ENCODE results near the gene NUMB. TPM values are rescaled to one million over a fixed set of nuclear protein-coding genes. Genes with fewer than 3 reads are reported as not detected.

Gene NUMB
- total and polyA plus RNA-seq, 2 donors (not counting 3 experiments of a cell fraction or from before 2014, with no cell fraction given), result 128 to 164 TPM

DNA sequence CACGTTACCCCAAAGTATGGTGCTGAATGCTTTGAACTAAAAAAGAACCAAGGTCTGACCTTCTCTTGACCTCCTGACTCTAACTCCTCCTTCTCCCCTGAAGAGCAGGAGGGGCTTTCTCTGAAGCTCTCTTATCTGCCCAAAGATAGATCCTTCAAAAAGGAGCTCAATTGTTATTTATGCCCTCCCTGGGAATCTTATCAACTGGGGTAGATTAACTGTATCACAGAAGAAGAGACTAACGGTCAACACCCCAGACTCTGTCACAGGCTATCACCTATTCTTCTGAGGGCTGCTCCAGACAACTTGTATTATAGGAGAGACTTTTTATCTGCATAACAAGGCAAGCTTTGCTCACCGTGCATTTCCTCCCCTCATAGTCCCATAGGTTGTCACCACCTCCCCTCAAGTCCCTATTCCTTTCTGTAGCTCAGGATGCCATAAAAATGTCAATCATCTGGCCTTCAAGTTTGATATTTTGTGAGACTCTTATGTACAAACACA is 134.4 kb downstream of the NUMB start:
- peaks cover 10% of the 10 kb centered on the region for H3K4me1 ChIP-seq (ENCODE audit: control insufficient read depth, extremely low read depth, insufficient read depth, low read length)
- no TSS peak for BruUV-seq (replicated peaks)
- peaks cover 0 to 2% of the 10 kb centered on the region in 2 experiments for H3K36me3 ChIP-seq (ENCODE audit: control insufficient read depth in 2 of 2, extremely low read depth in 1 of 2, insufficient read depth in 2 of 2, low read length in 2 of 2)
- DNase-seq (ENCODE audit: low read depth, low spot score) (no peak), FAIRE-seq (no peak)
- H3K4me2 ChIP-seq (ENCODE audit: insufficient read depth, low read length), result no peak overlapping the region
- no peak overlapping the region for H2AFZ ChIP-seq (ENCODE audit: low read depth, low read length)
- peaks cover 10% of the 10 kb centered on the region for H3K79me2 ChIP-seq (ENCODE audit: control insufficient read depth, insufficient read depth, low read length)
- no peak overlapping the region for H3K4me3 ChIP-seq (replicated peaks in 1 of 3; ENCODE audit: insufficient read depth in 1 of 3, low read depth in 1 of 3, low read length in 3 of 3)
- dilution Hi-C loops (cut with MboI; ENCODE audit: extremely low pct_ligation_motif_present, low sequenced_read_pairs) (no loop called here), intact Hi-C loops (cut with micrococcal nuclease) (no loop called here)
- TF ChIP-seq, protein P1, sequence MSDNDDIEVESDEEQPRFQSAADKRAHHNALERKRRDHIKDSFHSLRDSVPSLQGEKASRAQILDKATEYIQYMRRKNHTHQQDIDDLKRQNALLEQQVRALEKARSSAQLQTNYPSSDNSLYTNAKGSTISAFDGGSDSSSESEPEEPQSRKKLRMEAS (IDR thresholded peaks at IDR 0.05; ENCODE audit: insufficient read depth, insufficient read length), result no peak
- TF ChIP-seq GATA2 (IDR thresholded peaks at IDR 0.05; ENCODE audit: insufficient read depth, insufficient read length, low read depth, low read length) (no peak), FOS (IDR thresholded peaks at IDR 0.05; ENCODE audit: borderline replicate concordance, insufficient read depth, low read length) (no peak), EZH2 (IDR thresholded peaks at IDR 0.05; ENCODE audit: borderline replicate concordance, low read depth, low read length, severe bottlenecking) (no peak), JUN (IDR thresholded peaks at IDR 0.05; ENCODE audit: borderline replicate concordance, insufficient read depth, insufficient read length, low read depth) (no peak), MYC (IDR thresholded peaks at IDR 0.05; ENCODE audit: low read depth, low read length) (no peak), POLR2AphosphoS5 (IDR thresholded peaks at IDR 0.05; ENCODE audit: insufficient read depth, low read depth, low read length) (no peak), POLR2A (IDR thresholded peaks at IDR 0.05; ENCODE audit: low read depth, low read length) (no peak)
- TF ChIP-seq, protein P2, sequence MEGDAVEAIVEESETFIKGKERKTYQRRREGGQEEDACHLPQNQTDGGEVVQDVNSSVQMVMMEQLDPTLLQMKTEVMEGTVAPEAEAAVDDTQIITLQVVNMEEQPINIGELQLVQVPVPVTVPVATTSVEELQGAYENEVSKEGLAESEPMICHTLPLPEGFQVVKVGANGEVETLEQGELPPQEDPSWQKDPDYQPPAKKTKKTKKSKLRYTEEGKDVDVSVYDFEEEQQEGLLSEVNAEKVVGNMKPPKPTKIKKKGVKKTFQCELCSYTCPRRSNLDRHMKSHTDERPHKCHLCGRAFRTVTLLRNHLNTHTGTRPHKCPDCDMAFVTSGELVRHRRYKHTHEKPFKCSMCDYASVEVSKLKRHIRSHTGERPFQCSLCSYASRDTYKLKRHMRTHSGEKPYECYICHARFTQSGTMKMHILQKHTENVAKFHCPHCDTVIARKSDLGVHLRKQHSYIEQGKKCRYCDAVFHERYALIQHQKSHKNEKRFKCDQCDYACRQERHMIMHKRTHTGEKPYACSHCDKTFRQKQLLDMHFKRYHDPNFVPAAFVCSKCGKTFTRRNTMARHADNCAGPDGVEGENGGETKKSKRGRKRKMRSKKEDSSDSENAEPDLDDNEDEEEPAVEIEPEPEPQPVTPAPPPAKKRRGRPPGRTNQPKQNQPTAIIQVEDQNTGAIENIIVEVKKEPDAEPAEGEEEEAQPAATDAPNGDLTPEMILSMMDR (IDR thresholded peaks at IDR 0.05; ENCODE audit: extremely low read depth in 1 of 2, insufficient read depth in 1 of 2, low read depth in 1 of 2, low read length in 2 of 2), result no peak
- CTCF ChIA-PET, result interaction anchor here (1.3 kb wide), 1 partner anchor 29 kb away, joined by 5 read pairs; no protein-coding TSS in a partner anchor
- no peaks in the 10 kb centered on the region for H3K9me3 ChIP-seq (replicated peaks; ENCODE audit: control insufficient read depth, insufficient read depth, low read length)
- no peak overlapping the region for H3K9ac ChIP-seq (replicated peaks; ENCODE audit: extremely low read depth, insufficient read depth, low read length)
- H3K27ac ChIP-seq (ENCODE audit: insufficient read depth, low read depth, low read length), result no peak overlapping the region
- H3K27me3 ChIP-seq (ENCODE audit: control insufficient read depth in 2 of 2, insufficient read depth in 2 of 2, low read length in 2 of 2), result no peaks in the 10 kb centered on the region
- H3K9me1 ChIP-seq (replicated peaks; ENCODE audit: control insufficient read depth, extremely low read depth, insufficient read depth, low read length), result no peaks in the 10 kb centered on the region
- POLR2A ChIA-PET, result no interaction called here
- H4K20me1 ChIP-seq (replicated peaks; ENCODE audit: control insufficient read depth, extremely low read depth, insufficient read depth, low read length), result no peaks in the 10 kb centered on the region

All from endothelial cell of umbilical vein (primary cell).